SK-N-SH treated with all-trans-retinoic acid at 6 μM for 48 hours (cell line): ENCODE data around the gene CEACAM8.

Source experiments
- CSDC2 ChIP-seq: fragments of 250-450 bp; sonication (Bioruptor Pico); IDR thresholded peaks from 2 replicates; pipeline ENCODE4 v1.5.0; 2020; ENCODE audit warnings: mild to moderate bottlenecking, moderate library complexity
- PATZ1 ChIP-seq: fragments of 250-450 bp; sonication (Bioruptor Pico); IDR thresholded peaks from 2 replicates; pipeline ENCODE4 v1.8.0; 2020; ENCODE audit warnings: mild to moderate bottlenecking, moderate library complexity, borderline replicate concordance
- PPARA ChIP-seq: fragments of 250-450 bp; sonication (Bioruptor Pico); IDR thresholded peaks from 2 replicates; pipeline ENCODE4 v1.5.0; 2020; ENCODE audit warnings: mild to moderate bottlenecking, borderline replicate concordance
- RARB ChIP-seq: fragments of 250-450 bp; sonication (Bioruptor Pico); IDR thresholded peaks from 2 replicates; pipeline ENCODE4 v1.8.0; 2021; ENCODE audit warnings: mild to moderate bottlenecking, moderate library complexity
- ZC3H10 ChIP-seq: fragments of 250-450 bp; sonication (Bioruptor Pico); IDR thresholded peaks from 2 replicates; pipeline ENCODE4 v1.5.1; 2021; ENCODE audit warnings: mild to moderate bottlenecking, moderate library complexity
- ZFP30 ChIP-seq: fragments of 450-650 bp; formaldehyde crosslinking; IDR thresholded peaks from 2 replicates; pipeline ENCODE4 v1.5.0; 2022; ENCODE audit warnings: mild to moderate bottlenecking, moderate library complexity

GRCh38 chr19:42563352-42564210, 31.1 kb downstream of the CEACAM8 start:
- TF ChIP-seq PPARA (CRISPR knock-in tag), result no peak
- TF ChIP-seq ZFP30 (CRISPR knock-in tag), result no peak
- no peak for TF ChIP-seq PATZ1 (CRISPR knock-in tag)
- TF ChIP-seq ZC3H10 (CRISPR knock-in tag), result no peak
- no peak for TF ChIP-seq RARB (CRISPR knock-in tag)
- no peak for TF ChIP-seq CSDC2 (CRISPR knock-in tag)
